H1 (cell line): Measurements from ENCODE around the gene UBAP2. TPM values are rescaled to one million over a fixed set of nuclear protein-coding genes. Genes with fewer than 3 reads are reported as not detected.

ENCODE experiments used
- BCL11A ChIP-seq, 2 experiments: IDR thresholded peaks; one replicate each; pipeline ENCODE4 v1.6.1; 2011; ENCODE audit warnings: low read depth in 2 of 2, low read length in 2 of 2, mild to moderate bottlenecking in 2 of 2
- CEBPB ChIP-seq: IDR thresholded peaks from 2 replicates; pipeline ENCODE4 v1.6.1; 2012; ENCODE audit warnings: low read depth, low read length
- HDAC2 ChIP-seq, 2 experiments: fragments of 300-600 bp in 1 of 2; sonication (generic) in 1 of 2; IDR thresholded peaks; 2 replicates each; pipeline ENCODE4 v1.6.1; 2011 to 2012; ENCODE audit warnings: low read depth in 2 of 2, low read length in 2 of 2, mild to moderate bottlenecking in 2 of 2, moderate library complexity in 2 of 2, borderline replicate concordance in 1 of 2, inconsistent platforms in 1 of 2
- HDAC6 ChIP-seq: IDR thresholded peaks from one replicate; pipeline ENCODE4 v1.7.1; 2012; ENCODE audit warnings: low read depth, mild to moderate bottlenecking, inconsistent platforms, low read length, moderate library complexity
- SP1 ChIP-seq: IDR thresholded peaks from 2 replicates; pipeline ENCODE4 v1.6.1; 2011; ENCODE audit warnings: low read depth, low read length
- polyA plus RNA-seq, 7 experiments: library from polyadenylated mRNA; depleted of rRNA in 3 of 7; stranded (reverse) in 5 of 7; unstranded in 2 of 7; fragments of >200 nt in 5 of 7; fragments of 200-250 nt in 2 of 7; gene quantifications; 1 replicate in 5 of 7; 2 replicates in 1 of 7; 4 replicates in 1 of 7; pipeline versions ENCODE4 v1.2.1 to v1.2.3, GENCODE V29; 2011 to 2013; ENCODE audit warnings: missing spikeins in 2 of 7, mixed read lengths in 2 of 7
- total RNA-seq: library from RNA; stranded (reverse); fragmentation: NEBNext Ultra II Directional; extraction: Animal tissue kit (Norgen Biotek cat#: 25700); gene quantifications from 2 replicates; pipeline ENCODE4 v1.2.1, GENCODE V29; 2021

The UBAP2 gene
- total and polyA plus RNA-seq, 2 of the 8 experiments (the other 6 are each of a cell fraction or from before 2014, with no cell fraction given) = 75.0 to 81.4 TPM

DNA sequence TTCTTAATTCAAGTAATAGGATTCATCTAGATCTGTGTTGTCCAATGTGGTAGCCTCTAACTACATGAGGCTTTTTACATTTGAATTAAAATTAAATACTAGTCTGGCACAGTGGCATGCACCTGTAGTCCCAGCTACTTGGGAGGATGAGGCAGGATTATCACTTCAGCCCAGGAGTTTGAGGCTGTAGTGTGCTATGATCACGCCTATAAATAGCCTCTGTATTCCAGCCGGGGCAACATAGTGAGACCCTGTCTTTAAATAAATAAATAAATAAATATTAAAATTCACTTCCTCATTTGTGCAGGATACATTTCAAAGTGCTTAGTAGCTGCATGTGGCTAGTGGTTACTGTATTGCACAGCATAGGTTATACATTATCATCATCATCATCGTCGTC, 139.9 kb downstream of the UBAP2 start (continued):
- TF ChIP-seq HDAC2 (IDR thresholded peaks at IDR 0.05; ENCODE audit: borderline replicate concordance in 1 of 2, low read depth in 2 of 2, low read length in 2 of 2) = no peak
- no peak for TF ChIP-seq HDAC6
- TF ChIP-seq CEBPB = no peak
- TF ChIP-seq SP1 = no peak
- TF ChIP-seq BCL11A (IDR thresholded peaks at IDR 0.05; ENCODE audit: low read depth in 2 of 2, low read length in 2 of 2) = no peak
